ENCODE results near the gene KIT. TPM values are rescaled to one million over a fixed set of nuclear protein-coding genes. Genes with fewer than 3 reads are reported as not detected.

KIT gene
- total and polyA plus RNA-seq, 2 of the 4 experiments (the other 2 are of a cell fraction), result 3.3 to 5.9 TPM

GRCh38 chr4:54754394-54754793, 96.6 kb downstream of the KIT start:
- Histone ChIP-seq H4K91ac (ENCODE audit: insufficient read depth, low read depth, low read length) (no peak overlapping the region), H2BK5ac (ENCODE audit: low read depth, low read length, poor library complexity, severe bottlenecking) (no peak overlapping the region), H2BK15ac (ENCODE audit: low read depth, low read length) (no peak overlapping the region), H3K9me3 (ENCODE audit: control insufficient read depth, insufficient read depth, low read length) (no peaks in the 10 kb centered on the region), H3K79me1 (ENCODE audit: low read depth in 1 of 2, low read length in 2 of 2) (no peaks in the 10 kb centered on the region), H3K9me1 (ENCODE audit: insufficient read depth, low read length) (no peaks in the 10 kb centered on the region), H4K20me1 (ENCODE audit: insufficient read depth, low read length) (no peaks in the 10 kb centered on the region), H3K9ac (ENCODE audit: low read depth, low read length) (no peak overlapping the region), H3K56ac (ENCODE audit: extremely low read depth, insufficient read depth, low read length) (no peak overlapping the region), H2BK120ac (ENCODE audit: low read depth, low read length) (no peak overlapping the region), H3K36me3 (ENCODE audit: control insufficient read depth, insufficient read depth, low read length) (no peaks in the 10 kb centered on the region), H3K27ac (ENCODE audit: insufficient read depth, low read length) (no peak overlapping the region), H3K4me2 (ENCODE audit: low read depth, low read length) (no peak overlapping the region), H2AK5ac (ENCODE audit: low read depth, low read length) (no peak overlapping the region), H4K8ac (ENCODE audit: low read depth in 2 of 2, low read length in 2 of 2) (no peak overlapping the region), H3K27me3 (ENCODE audit: control insufficient read depth, insufficient read depth, low read length) (peaks cover 8% of the 10 kb centered on the region; the same call in 1 of the 2 replicates), H3K4me3 (ENCODE audit: insufficient read depth, low read depth, low read length) (no peak overlapping the region), H2AFZ (replicated peaks; ENCODE audit: low read length, poor library complexity) (no peak overlapping the region), H3K18ac (ENCODE audit: low read depth, low read length) (no peak overlapping the region), H3K14ac (replicated peaks; ENCODE audit: low read depth, low read length) (no peak overlapping the region), H2BK20ac (ENCODE audit: low read depth, low read length) (no peak overlapping the region), H3K4me1 (ENCODE audit: control insufficient read depth, insufficient read depth, low read length) (no peaks in the 10 kb centered on the region), H3K23ac (ENCODE audit: low read depth, low read length) (no peak overlapping the region), H4K5ac (ENCODE audit: low read depth, low read length) (no peak overlapping the region), H3K4ac (ENCODE audit: low read depth, low read length) (no peak overlapping the region), H2AK9ac (replicated peaks; ENCODE audit: low read depth, low read length, poor library complexity) (no peak overlapping the region)
- dilution Hi-C loops (cut with HindIII; ENCODE audit: low sequenced_read_pairs, unreplicated experiment) (no loop called here), in situ Hi-C loops (cut with MboI; ENCODE audit: low sequenced_read_pairs) (loop anchor here (25.0 kb wide), 1 partner anchor 583 kb away; the partner anchor contains the start of gene SRD5A3), intact Hi-C loops (cut with micrococcal nuclease) (no loop called here)
- no peak for ATAC-seq (ENCODE audit: low read depth)
- TF ChIP-seq CEBPB (IDR thresholded peaks at IDR 0.05; ENCODE audit: low read depth, low read length) (no peak), CHD1 (IDR thresholded peaks at IDR 0.05; ENCODE audit: low read depth, low read length) (no peak), USF2 (IDR thresholded peaks at IDR 0.05; ENCODE audit: low read depth, low read length) (no peak), RCOR1 (IDR thresholded peaks at IDR 0.05; ENCODE audit: insufficient replicate concordance, low read length) (no peak), ELK1 (IDR thresholded peaks at IDR 0.05; ENCODE audit: borderline replicate concordance, low read depth, low read length) (no peak), MXI1 (IDR thresholded peaks at IDR 0.05; ENCODE audit: borderline replicate concordance, low read depth, low read length) (no peak), RFX5 (IDR thresholded peaks at IDR 0.05; ENCODE audit: low read depth, low read length) (no peak), FOS (IDR thresholded peaks at IDR 0.05; ENCODE audit: low read depth, low read length) (no peak), POLR2A (IDR thresholded peaks at IDR 0.05; ENCODE audit: low read depth, low read length) (no peak), MAZ (IDR thresholded peaks at IDR 0.05; ENCODE audit: borderline replicate concordance, low read depth, low read length) (no peak), CTCF (conservative IDR thresholded peaks at IDR 0.05; ENCODE audit: low read depth, low read length) (no peak), NFE2L2 (IDR thresholded peaks at IDR 0.05; ENCODE audit: low read depth, low read length) (no peak), RAD21 (IDR thresholded peaks at IDR 0.05; ENCODE audit: low read length) (no peak), SMC3 (IDR thresholded peaks at IDR 0.05; ENCODE audit: low read depth, low read length) (no peak), BHLHE40 (IDR thresholded peaks at IDR 0.05; ENCODE audit: low read depth, low read length) (no peak), MAFK (IDR thresholded peaks at IDR 0.05; ENCODE audit: low read depth, low read length) (no peak)
- no CpG with 5 or more reads among the region's 2 CpGs for WGBS, 2 experiments (ENCODE audit: extremely low coverage in 2 of 2, insufficient read length in 1 of 2)
- BruUV-seq (replicated peaks), result no TSS peak
- CTCF ChIA-PET, result interaction anchor here (0.6 kb wide), 1 partner anchor 1167 kb away, joined by 4 read pairs; no protein-coding TSS in a partner anchor
- POLR2A ChIA-PET (ENCODE audit: unreplicated experiment), result no interaction called here
- no peak for DNase-seq

All from IMR-90 (cell line).